ENCODE results near the gene TSGA10. TPM values are rescaled to one million over a fixed set of nuclear protein-coding genes. Genes with fewer than 3 reads are reported as not detected.
"Not testable (repeated sequence)": the region's sequence is repeated elsewhere in the genome, so short reads cannot be mapped to it uniquely, and the experiment has no call there.

Gene TSGA10
- total and polyA plus RNA-seq, 2 experiments from 2014 or later: 6.4 to 24.2 TPM

DNA sequence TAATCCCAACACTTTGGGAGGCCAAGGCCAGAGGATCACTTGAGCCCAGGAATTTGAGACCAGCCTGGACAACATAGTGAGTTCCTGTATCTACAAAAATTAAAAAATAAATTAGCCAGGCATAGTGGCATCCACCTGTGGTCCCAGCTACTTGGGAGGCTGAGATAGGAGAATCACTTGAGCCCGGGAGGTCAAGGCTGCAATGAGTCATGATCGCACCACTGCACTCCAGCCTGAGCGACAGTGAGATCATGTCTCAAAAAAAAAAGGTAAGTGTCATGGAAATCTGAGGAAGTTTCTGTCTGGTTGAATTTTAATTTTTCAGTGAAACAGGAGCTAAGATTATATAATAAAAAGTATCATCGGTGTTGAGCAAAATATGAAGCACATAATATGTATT is 15.7 kb downstream of the TSGA10 start:
- H3K4me1 Mint-ChIP-seq: peaks cover 9% of the 10 kb centered on the region; the same call in 2 of the 3 replicates
- peaks cover 11% of the 10 kb centered on the region for H3K27me3 Mint-ChIP-seq (ENCODE audit: insufficient read depth, low read depth, poor library complexity)
- H4K20me1 ChIP-seq (replicated peaks; ENCODE audit: insufficient read depth): no peaks in the 10 kb centered on the region
- no peak overlapping the region for H3K27ac ChIP-seq (ENCODE audit: low read depth)
- H3K4me3 ChIP-seq: no peak overlapping the region
- peaks cover 42% of the 10 kb centered on the region for H3K36me3 Mint-ChIP-seq (ENCODE audit: low read depth)
- no peaks in the 10 kb centered on the region; the same call in 1 of the 2 replicates for H3F3A ChIP-seq (replicated peaks; ENCODE audit: low read depth)
- no peak overlapping the region for H2AFZ ChIP-seq
- H3K4me1 ChIP-seq (ENCODE audit: insufficient read depth): peaks cover 17% of the 10 kb centered on the region
- H3K9me3 Mint-ChIP-seq: peaks cover 46% of the 10 kb centered on the region
- DNase-seq (ENCODE audit: low spot score) (no peak), ATAC-seq (no peak)
- peaks cover 16% of the 10 kb centered on the region for H3K79me2 ChIP-seq (replicated peaks; ENCODE audit: insufficient read depth)
- H3K4me3 Mint-ChIP-seq: peak overlapping the region; percentile 30; the same call in 1 of the 3 replicates
- no peak overlapping the region for H3K4me2 ChIP-seq
- no peak overlapping the region for H3K27ac Mint-ChIP-seq
- H3K27me3 ChIP-seq (ENCODE audit: insufficient read depth): 0 out of 2 replicates have a peak, but pooled peaks cover 7% of the 10 kb centered on the region
- peaks cover 10% of the 10 kb centered on the region; the same call in 1 of the 2 replicates for H3K36me3 ChIP-seq (ENCODE audit: insufficient read depth)
- no peak for TF ChIP-seq CREB1 (CRISPR knock-in tag; IDR thresholded peaks at IDR 0.05; ENCODE audit: low read depth)
- no peak for TF ChIP-seq NANOG (IDR thresholded peaks at IDR 0.05; ENCODE audit: borderline replicate concordance)
- TF ChIP-seq EZH2 (IDR thresholded peaks at IDR 0.05; ENCODE audit: low read depth, unreplicated experiment): no peak
- H3K9me2 ChIP-seq (ENCODE audit: insufficient read depth): no peaks in the 10 kb centered on the region; the same call in 1 of the 2 replicates

DNA sequence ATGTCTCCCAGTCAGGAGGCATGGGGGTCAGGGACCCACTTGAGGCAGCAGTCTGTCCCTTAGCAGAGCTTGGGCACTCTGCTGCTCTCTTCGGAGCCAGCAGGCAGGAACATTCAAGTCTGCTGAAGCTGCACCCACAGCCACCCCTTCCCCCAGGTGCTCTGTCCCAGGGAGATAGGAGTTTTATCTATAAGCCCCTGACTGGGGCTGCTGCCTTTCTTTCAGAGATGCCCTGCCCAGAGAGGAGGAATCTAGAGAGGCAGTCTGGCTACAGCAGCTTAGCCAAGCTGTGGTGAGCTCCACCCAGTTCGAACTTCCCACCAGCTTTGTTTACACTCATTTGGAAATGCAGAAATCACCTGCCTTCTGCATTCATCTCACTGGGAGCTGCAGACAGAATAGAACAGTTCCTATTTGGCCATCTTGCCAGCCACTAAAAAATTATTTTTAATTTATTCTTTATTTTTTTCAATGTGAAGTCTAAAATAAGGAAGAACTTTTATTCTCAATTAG is 19.6 kb downstream of the TSGA10 start:
- H3K27ac ChIP-seq (ENCODE audit: low read depth); H4K20me1 ChIP-seq (replicated peaks; ENCODE audit: insufficient read depth); H3K4me2 ChIP-seq; H3K27me3 Mint-ChIP-seq (ENCODE audit: insufficient read depth, low read depth, poor library complexity); H3K4me3 Mint-ChIP-seq; H3K27me3 ChIP-seq (ENCODE audit: insufficient read depth); H2AFZ ChIP-seq; H3K9me2 ChIP-seq (ENCODE audit: insufficient read depth); H3K4me1 ChIP-seq (ENCODE audit: insufficient read depth); H3K27ac Mint-ChIP-seq; ATAC-seq; H3F3A ChIP-seq (replicated peaks; ENCODE audit: low read depth); H3K4me3 ChIP-seq; H3K4me1 Mint-ChIP-seq; DNase-seq (ENCODE audit: low spot score): not testable (repeated sequence)
- Histone ChIP-seq H3K36me3 (ENCODE audit: insufficient read depth) (peaks cover 25% of the 10 kb centered on the region; the same call in 1 of the 2 replicates), H3K79me2 (replicated peaks; ENCODE audit: insufficient read depth) (peaks cover 16% of the 10 kb centered on the region)
- H3K9me3 Mint-ChIP-seq: peaks cover 85% of the 10 kb centered on the region
- peaks cover 74% of the 10 kb centered on the region for H3K36me3 Mint-ChIP-seq (ENCODE audit: low read depth)

DNA sequence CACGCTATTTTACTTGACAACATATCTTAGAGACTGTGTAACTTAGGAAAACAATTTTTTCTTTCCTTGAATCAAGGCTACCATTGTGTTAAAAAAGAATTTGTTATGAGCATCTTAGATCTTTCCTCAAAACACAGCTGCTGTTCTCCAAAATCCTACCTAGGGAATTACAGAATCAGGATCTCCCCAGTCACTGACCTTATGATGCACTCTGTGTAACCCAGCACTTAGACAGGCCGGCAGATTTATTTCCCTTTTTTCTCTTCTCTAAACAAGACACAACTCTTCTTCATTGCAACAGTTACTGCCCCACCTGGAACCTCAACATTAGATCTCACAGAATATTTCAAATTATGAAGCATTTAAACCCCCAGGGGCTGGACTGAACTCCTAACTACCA is 26.8 kb downstream of the TSGA10 start:
- Mint-ChIP-seq H3K27ac (no peak overlapping the region), H3K4me3 (no peak overlapping the region), H3K27me3 (ENCODE audit: insufficient read depth, low read depth, poor library complexity) (no peaks in the 10 kb centered on the region), H3K4me1 (no peaks in the 10 kb centered on the region), H3K9me3 (peaks cover 39% of the 10 kb centered on the region), H3K36me3 (ENCODE audit: low read depth) (peaks cover 32% of the 10 kb centered on the region)
- H2AFZ ChIP-seq: no peak overlapping the region
- 0 out of 2 replicates have a peak, but pooled peaks cover 11% of the 10 kb centered on the region for H3K36me3 ChIP-seq (ENCODE audit: insufficient read depth)
- no peaks in the 10 kb centered on the region for H3K4me1 ChIP-seq (ENCODE audit: insufficient read depth)
- H3F3A ChIP-seq (replicated peaks; ENCODE audit: low read depth): no peaks in the 10 kb centered on the region
- no peak overlapping the region for H3K4me2 ChIP-seq
- H3K9me2 ChIP-seq (ENCODE audit: insufficient read depth): no peaks in the 10 kb centered on the region; the same call in 1 of the 2 replicates
- H3K4me3 ChIP-seq: no peak overlapping the region
- 0 out of 2 replicates have a peak, but pooled peaks cover 4% of the 10 kb centered on the region for H4K20me1 ChIP-seq (replicated peaks; ENCODE audit: insufficient read depth)
- DNase-seq (ENCODE audit: low spot score) (no peak), ATAC-seq (no peak)
- no peaks in the 10 kb centered on the region for H3K27me3 ChIP-seq (ENCODE audit: insufficient read depth)
- H3K27ac ChIP-seq (ENCODE audit: low read depth): no peak overlapping the region
- no peaks in the 10 kb centered on the region for H3K79me2 ChIP-seq (replicated peaks; ENCODE audit: insufficient read depth)
- TF ChIP-seq, protein P1, sequence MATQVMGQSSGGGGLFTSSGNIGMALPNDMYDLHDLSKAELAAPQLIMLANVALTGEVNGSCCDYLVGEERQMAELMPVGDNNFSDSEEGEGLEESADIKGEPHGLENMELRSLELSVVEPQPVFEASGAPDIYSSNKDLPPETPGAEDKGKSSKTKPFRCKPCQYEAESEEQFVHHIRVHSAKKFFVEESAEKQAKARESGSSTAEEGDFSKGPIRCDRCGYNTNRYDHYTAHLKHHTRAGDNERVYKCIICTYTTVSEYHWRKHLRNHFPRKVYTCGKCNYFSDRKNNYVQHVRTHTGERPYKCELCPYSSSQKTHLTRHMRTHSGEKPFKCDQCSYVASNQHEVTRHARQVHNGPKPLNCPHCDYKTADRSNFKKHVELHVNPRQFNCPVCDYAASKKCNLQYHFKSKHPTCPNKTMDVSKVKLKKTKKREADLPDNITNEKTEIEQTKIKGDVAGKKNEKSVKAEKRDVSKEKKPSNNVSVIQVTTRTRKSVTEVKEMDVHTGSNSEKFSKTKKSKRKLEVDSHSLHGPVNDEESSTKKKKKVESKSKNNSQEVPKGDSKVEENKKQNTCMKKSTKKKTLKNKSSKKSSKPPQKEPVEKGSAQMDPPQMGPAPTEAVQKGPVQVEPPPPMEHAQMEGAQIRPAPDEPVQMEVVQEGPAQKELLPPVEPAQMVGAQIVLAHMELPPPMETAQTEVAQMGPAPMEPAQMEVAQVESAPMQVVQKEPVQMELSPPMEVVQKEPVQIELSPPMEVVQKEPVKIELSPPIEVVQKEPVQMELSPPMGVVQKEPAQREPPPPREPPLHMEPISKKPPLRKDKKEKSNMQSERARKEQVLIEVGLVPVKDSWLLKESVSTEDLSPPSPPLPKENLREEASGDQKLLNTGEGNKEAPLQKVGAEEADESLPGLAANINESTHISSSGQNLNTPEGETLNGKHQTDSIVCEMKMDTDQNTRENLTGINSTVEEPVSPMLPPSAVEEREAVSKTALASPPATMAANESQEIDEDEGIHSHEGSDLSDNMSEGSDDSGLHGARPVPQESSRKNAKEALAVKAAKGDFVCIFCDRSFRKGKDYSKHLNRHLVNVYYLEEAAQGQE (IDR thresholded peaks at IDR 0.05; ENCODE audit: unreplicated experiment): no peak
- TF ChIP-seq NANOG (IDR thresholded peaks at IDR 0.05; ENCODE audit: borderline replicate concordance) (no peak), JUNB (IDR thresholded peaks at IDR 0.05; ENCODE audit: unreplicated experiment) (no peak), EZH2phosphoT487 (IDR thresholded peaks at IDR 0.05; ENCODE audit: unreplicated experiment) (no peak)
- TF ChIP-seq, protein P2, sequence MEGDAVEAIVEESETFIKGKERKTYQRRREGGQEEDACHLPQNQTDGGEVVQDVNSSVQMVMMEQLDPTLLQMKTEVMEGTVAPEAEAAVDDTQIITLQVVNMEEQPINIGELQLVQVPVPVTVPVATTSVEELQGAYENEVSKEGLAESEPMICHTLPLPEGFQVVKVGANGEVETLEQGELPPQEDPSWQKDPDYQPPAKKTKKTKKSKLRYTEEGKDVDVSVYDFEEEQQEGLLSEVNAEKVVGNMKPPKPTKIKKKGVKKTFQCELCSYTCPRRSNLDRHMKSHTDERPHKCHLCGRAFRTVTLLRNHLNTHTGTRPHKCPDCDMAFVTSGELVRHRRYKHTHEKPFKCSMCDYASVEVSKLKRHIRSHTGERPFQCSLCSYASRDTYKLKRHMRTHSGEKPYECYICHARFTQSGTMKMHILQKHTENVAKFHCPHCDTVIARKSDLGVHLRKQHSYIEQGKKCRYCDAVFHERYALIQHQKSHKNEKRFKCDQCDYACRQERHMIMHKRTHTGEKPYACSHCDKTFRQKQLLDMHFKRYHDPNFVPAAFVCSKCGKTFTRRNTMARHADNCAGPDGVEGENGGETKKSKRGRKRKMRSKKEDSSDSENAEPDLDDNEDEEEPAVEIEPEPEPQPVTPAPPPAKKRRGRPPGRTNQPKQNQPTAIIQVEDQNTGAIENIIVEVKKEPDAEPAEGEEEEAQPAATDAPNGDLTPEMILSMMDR (conservative IDR thresholded peaks at IDR 0.05; ENCODE audit: low read depth in 2 of 2): no peak
- TF ChIP-seq, protein P3, sequence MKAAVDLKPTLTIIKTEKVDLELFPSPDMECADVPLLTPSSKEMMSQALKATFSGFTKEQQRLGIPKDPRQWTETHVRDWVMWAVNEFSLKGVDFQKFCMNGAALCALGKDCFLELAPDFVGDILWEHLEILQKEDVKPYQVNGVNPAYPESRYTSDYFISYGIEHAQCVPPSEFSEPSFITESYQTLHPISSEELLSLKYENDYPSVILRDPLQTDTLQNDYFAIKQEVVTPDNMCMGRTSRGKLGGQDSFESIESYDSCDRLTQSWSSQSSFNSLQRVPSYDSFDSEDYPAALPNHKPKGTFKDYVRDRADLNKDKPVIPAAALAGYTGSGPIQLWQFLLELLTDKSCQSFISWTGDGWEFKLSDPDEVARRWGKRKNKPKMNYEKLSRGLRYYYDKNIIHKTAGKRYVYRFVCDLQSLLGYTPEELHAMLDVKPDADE (IDR thresholded peaks at IDR 0.05): no peak

Data from GM23338 (cell line).